SU-DHL-6 (cell line): ENCODE measurements around the gene HRG.

Experiments used
- H2AFZ ChIP-seq: fragments of 200-600 bp; sonication (generic); 2 replicates; pipeline ENCODE4 v1.6.1; 2014; ENCODE audit warnings: low read depth, mild to moderate bottlenecking, moderate library complexity, mixed read lengths, antibody characterized with exemption, low read length; ENCODE audit not compliant: severe bottlenecking
- H3F3A ChIP-seq: fragments of 200-600 bp; shearing (Covaris generic); 2 replicates; pipeline ENCODE4 v1.6.0; 2016; ENCODE audit warnings: antibody characterized with exemption, mild to moderate bottlenecking; ENCODE audit not compliant: insufficient read depth
- H3K27ac ChIP-seq: fragments of 200-600 bp; sonication (generic); 2 replicates; pipeline ENCODE4 v1.5.1; 2016; ENCODE audit warnings: low read depth, mild to moderate bottlenecking, low read length, moderate library complexity, mixed read lengths
- H3K27me3 ChIP-seq: fragments of 200-600 bp; sonication (generic), shearing (Covaris generic); 2 replicates; pipeline ENCODE4 v1.6.0; 2014; ENCODE audit warnings: mild to moderate bottlenecking, low read length
- H3K36me3 ChIP-seq: fragments of 200-600 bp; sonication (generic); 2 replicates; pipeline ENCODE4 v1.6.1; 2014; ENCODE audit warnings: mild to moderate bottlenecking, low read length, mixed read lengths
- H3K4me2 ChIP-seq: fragments of 300-600, 200-600 bp; shearing (Covaris generic), sonication (generic); 2 replicates; pipeline ENCODE4 v1.6.0; 2014; ENCODE audit warnings: low read length, low read depth, mild to moderate bottlenecking; ENCODE audit not compliant: poor library complexity, severe bottlenecking
- H3K4me3 ChIP-seq: fragments of 200-600 bp; sonication (generic); 2 replicates; pipeline ENCODE4 v1.5.1; 2014; ENCODE audit warnings: antibody characterized with exemption, low read length, mild to moderate bottlenecking, mixed read lengths; ENCODE audit not compliant: insufficient read depth, poor library complexity, severe bottlenecking
- H3K79me2 ChIP-seq: fragments of 200-600 bp; sonication (generic); 2 replicates; pipeline ENCODE4 v1.6.1; 2014; ENCODE audit warnings: mild to moderate bottlenecking, low read length, moderate library complexity; ENCODE audit not compliant: insufficient read depth
- H3K9ac ChIP-seq: fragments of 200-600 bp; sonication (generic); 2 replicates; pipeline ENCODE4 v1.7.0; 2014; ENCODE audit warnings: mild to moderate bottlenecking, low read length
- H3K9me2 ChIP-seq: fragments of 200-600 bp; sonication (generic); replicated peaks from 2 replicates; pipeline ENCODE4 v1.6.1; 2014; ENCODE audit warnings: low read length; ENCODE audit not compliant: insufficient read depth
- H3K9me3 ChIP-seq: fragments of 200-600 bp; sonication (generic); 2 replicates; pipeline ENCODE4 v1.6.1; 2014; ENCODE audit warnings: low read length, mixed read lengths; ENCODE audit not compliant: insufficient read depth
- H4K20me1 ChIP-seq: fragments of 200-600 bp; sonication (generic); 2 replicates; pipeline ENCODE4 v1.6.1; 2014; ENCODE audit warnings: low read depth, mild to moderate bottlenecking, antibody characterized with exemption, low read length, moderate library complexity, mixed read lengths
- CTCF ChIP-seq: fragments of 200-600 bp; sonication (generic); IDR thresholded peaks from one replicate; pipeline ENCODE4 v1.5.1; 2017; ENCODE audit warnings: antibody characterized with exemption, mild to moderate bottlenecking, low read length, moderate library complexity; ENCODE audit not compliant: insufficient read depth, poor library complexity, severe bottlenecking
- EZH2phosphoT487 ChIP-seq: fragments of 200-600 bp; sonication (generic), shearing (Covaris generic); conservative IDR thresholded peaks from 2 replicates; pipeline ENCODE4 v1.6.1; 2018; ENCODE audit warnings: mild to moderate bottlenecking, antibody characterized with exemption, low read length, moderate library complexity, mixed read lengths

HRG gene

GRCh38 chr3:186713499-186713898, 47.7 kb downstream of the HRG start:
- Histone ChIP-seq H3K4me3 (no peak overlapping the region), H3K27ac (no peak overlapping the region), H3K9me2 (no peaks in the 10 kb centered on the region), H2AFZ (no peak overlapping the region), H3K27me3 (no peaks in the 10 kb centered on the region), H3K36me3 (no peaks in the 10 kb centered on the region), H3K4me2 (no peak overlapping the region), H3K9me3 (no peaks in the 10 kb centered on the region), H3K9ac (no peak overlapping the region), H3K79me2 (no peaks in the 10 kb centered on the region), H3F3A (no peaks in the 10 kb centered on the region), H4K20me1 (no peaks in the 10 kb centered on the region)
- TF ChIP-seq CTCF (no peak), EZH2phosphoT487 (no peak)

- no peaks in the 10 kb centered on the region for H3F3A ChIP-seq
- H3K9me2 ChIP-seq: no peaks in the 10 kb centered on the region
- H3K79me2 ChIP-seq: no peaks in the 10 kb centered on the region
- no peak within 1 kb of the TSS for H3K4me2 ChIP-seq
- H3K36me3 ChIP-seq: no peaks in the 10 kb centered on the region
- H3K27me3 ChIP-seq: no peaks in the 10 kb centered on the region
- no peak within 1 kb of the TSS for H3K4me3 ChIP-seq
- TF ChIP-seq CTCF (no peak), EZH2phosphoT487 (no peak)
- no peaks in the 10 kb centered on the region for H4K20me1 ChIP-seq
- no peak within 1 kb of the TSS for H2AFZ ChIP-seq
- no peak within 1 kb of the TSS for H3K27ac ChIP-seq
- no peak within 1 kb of the TSS for H3K9ac ChIP-seq
- no peaks in the 10 kb centered on the region for H3K9me3 ChIP-seq
These were observed 51.2 kb downstream of the HRG start, which contains the start of gene KNG1 for GRCh38 chr3:186717039-186717457. Gene KNG1 (plus strand): TSS chr3:186717359. CDS start chr3:186717543, 184 bp downstream.

GRCh38 chr3:186719945-186720739, 54.3 kb downstream of the HRG start:
- Histone ChIP-seq H3K9me3 (no peaks in the 10 kb centered on the region), H3K79me2 (no peaks in the 10 kb centered on the region), H2AFZ (no peak overlapping the region), H4K20me1 (no peaks in the 10 kb centered on the region), H3K27ac (no peak overlapping the region), H3K4me3 (no peak overlapping the region), H3K4me2 (no peak overlapping the region), H3K27me3 (no peaks in the 10 kb centered on the region), H3K9me2 (no peaks in the 10 kb centered on the region), H3K36me3 (no peaks in the 10 kb centered on the region), H3K9ac (no peak overlapping the region), H3F3A (no peaks in the 10 kb centered on the region)
- TF ChIP-seq EZH2phosphoT487 (no peak), CTCF (no peak)
